Stimulated activated CD8-positive, alpha-beta memory T cell treated with anti-CD3 and anti-CD28 coated beads, Interleukin-7, amount 100 ng/mL, for 1 hour (primary cell): ENCODE results near the gene CD99L2.
A peak's percentile ranks its signal among the peaks of the same experiment; 100 is the strongest.

Source experiments
- DNase-seq, 2 donors: peaks; one replicate each; pipeline ENCODE4 v3.0.0-alpha.2; 2020; ENCODE audit warnings: low read depth in 2 of 2

The CD99L2 gene

DNA sequence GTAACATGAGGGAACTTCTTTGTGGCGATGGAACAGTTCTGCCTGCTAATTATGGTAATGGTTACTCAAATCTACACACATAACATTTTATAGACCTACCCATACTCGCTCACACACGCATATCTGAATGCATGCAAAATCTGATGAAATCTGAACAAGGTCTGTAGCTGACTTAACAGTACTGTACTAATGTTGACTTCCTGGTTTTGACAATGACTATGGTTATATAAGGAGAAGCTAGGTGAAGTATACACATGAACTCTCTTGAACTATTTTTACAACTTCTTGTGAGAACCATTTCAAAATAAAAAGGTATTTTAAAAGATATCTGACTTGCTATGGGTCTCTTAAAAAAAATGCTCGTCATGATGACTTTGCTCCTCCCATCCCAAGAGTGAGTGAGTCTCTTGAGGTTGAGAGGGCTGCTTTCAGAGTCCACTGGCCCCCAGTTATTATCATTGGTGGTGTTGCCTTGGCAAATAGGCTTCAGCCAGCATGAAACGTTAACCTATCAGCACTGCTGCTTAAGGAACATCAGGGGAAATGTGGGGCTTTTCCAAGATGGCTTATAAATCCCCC, 105.4 kb downstream of the CD99L2 start:
- no peak for DNase-seq

DNA sequence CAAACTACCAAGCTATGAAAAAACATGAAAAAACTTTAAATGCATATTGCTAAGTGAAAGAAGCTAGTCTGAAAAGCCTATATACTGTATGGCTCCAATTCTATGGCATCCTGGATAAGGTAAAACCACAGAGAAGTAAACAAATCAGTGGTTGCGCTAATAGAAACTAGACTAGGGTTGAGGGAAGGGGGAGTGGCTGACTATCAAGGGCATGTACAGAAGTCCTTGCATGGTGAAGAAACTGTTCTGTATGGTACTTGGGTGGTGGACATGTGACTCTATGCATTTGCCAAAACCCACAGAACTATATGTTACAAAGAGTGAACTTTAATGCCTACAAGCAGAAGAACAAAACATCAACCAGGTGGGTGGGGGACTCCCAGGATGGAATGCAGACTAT, 108.4 kb downstream of the CD99L2 start:
- no peak for DNase-seq

DNA sequence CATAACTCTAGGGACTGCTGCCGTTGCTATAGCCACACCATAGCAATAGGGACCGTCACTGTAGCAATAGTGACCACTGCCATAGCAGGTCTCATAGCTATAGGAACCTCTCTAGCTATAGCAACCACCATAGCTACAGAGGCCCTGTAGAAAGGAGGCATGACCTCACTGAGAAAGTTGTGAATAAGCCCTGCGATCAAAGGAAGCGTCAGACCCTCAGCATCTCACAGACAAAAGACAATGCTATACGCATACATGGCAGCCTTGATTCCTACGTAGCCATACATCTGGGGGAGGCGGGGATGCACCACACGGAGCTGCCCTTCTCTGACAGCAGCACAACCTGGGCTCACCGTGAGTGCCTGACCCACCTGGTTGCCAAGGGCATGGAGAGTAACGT, 116.8 kb downstream of the CD99L2 start:
- no peak for DNase-seq

DNA sequence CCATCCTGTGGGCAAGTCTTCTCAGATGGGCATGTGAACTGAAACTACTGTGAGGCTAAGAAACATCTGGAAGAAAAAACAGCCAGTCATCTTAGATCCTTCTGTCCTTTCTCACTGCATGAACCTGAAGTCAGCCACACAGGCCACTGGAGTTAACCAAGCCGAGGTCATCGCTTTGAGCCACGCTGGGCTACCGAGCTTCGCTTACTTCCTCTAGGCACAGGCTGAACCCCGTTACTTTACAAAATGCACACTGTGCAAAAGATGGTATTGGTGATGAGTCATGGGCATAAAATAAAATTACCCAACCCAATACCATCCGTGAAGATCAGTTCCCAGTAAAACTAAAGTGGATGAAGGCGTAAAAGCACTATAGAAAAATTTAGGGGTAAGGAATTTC, 119.1 kb downstream of the CD99L2 start:
- no peak for DNase-seq

DNA sequence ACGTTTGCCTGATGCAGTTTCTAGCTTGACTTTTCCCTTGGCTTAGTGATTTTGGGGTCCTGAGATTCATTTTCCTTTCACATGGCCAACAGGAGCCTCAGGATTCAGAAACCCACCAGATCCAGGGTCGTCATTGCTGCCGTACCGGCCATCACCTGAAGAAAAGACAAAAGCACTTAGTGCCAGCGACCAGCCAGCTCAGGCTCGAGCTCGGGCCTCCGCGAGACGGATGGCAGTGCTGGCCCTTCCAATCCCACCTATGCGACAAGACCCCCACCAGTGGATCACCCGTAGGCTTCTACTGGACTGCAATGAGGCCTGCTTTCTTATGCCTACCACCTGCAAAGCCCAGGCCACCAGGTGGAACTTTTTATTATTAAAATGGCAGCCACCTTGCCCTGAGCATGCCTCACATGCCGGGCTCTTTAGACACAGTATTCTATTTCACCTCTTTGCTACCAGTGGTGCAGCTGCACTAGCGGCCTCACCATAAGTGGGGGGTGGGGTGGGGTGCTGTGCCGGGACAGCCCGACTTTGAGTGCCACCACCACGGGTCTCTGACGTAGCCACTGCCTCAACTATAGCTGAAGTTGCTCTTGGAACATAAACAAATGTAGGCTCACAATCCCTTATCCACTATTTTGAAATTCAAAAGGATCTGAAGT, 121.0 kb downstream of the CD99L2 start:
- no peak for DNase-seq

DNA sequence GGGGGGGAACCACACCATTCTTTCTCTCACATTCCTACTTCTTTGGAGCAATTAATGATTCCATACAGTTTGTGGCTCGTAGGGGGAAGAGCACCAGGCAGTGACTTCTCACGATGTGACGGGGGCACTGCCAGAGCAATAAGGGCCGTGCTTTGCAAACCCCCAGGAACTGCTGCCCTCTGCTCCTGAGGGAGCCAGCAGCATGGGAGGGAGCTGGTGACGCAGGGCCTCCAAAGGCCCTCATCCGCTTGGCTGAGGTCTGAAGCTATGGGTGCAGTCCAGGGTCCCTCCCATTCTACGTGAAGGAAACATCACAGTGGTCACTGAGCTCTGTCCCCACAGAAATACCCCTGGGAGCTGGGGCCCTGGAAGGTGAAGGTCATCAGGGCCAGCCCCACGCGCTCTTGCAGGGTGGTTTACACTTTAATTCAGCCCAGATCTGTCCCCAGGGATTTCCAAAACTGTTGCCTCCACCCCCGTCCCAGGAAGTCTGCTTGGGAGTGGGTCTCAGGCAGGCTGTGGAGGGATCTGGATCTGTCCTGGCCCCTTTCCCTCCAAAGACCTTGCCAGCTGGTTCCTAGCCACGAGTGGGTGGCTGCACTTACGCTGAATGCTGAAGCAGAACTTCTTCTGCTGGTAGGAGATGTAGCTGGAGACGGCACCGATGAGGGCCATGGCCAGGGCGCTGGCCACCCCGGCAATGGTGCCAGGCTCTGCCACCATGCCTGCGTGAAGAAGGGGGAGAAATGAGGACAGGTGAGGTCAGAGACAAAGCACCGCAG, 122.7 kb downstream of the CD99L2 start:
- no peak for DNase-seq

DNA sequence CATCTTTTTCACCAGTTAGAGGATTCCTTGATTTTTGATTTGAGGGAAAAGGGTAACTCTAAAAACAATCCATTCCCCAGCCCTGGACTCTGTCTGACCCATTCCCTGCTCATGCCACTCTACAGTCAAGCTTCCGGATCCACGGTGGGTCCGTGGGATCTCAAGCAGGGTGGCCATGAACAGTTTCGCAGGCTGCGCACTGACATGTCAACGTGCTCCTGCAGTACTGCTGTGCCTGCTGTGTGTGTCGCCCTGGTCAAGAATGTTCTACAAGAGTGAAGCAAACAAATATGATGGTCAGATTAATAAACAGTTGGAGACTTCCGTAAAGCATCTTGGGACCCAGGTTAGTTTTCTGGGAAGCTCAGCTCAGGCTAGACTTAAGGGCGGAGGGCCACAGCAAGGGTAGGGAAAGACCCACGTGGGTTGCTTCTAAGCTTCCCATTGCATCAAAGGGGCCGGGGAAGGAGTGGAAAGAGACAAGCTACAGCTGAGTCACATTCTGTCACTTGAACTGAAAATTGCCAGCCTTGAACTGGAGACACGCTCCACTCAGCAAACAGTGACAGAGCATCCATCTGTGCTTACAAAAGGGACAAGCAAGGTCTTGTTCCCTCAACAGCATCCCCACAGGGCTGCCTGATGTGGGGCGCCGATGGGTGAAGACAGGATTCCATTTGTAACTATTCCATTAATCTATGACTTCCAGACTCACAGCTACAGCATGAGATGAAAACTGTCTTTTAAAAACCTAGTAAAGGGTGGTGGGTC, 123.5 kb downstream of the CD99L2 start:
- DNase-seq, result no peak

DNA sequence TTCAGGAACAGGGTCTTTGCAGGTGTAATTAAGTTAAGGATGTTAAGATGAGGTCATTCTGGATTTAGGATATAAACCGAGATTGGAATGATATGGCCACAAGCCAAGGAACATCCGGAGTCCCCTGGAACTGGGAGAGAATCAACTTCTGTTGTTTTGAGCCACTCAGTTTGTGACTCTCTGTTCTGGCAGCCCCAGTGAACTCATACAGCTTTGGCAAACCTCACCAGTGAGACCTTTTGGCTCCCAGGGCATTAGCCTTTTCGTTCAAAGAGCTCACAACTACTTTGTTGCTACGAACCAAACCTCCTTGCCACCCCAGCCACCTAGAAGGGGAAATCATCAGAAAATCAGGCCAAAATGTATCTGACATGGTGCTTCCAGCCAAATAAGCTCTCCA, 124.8 kb downstream of the CD99L2 start:
- no peak for DNase-seq

DNA sequence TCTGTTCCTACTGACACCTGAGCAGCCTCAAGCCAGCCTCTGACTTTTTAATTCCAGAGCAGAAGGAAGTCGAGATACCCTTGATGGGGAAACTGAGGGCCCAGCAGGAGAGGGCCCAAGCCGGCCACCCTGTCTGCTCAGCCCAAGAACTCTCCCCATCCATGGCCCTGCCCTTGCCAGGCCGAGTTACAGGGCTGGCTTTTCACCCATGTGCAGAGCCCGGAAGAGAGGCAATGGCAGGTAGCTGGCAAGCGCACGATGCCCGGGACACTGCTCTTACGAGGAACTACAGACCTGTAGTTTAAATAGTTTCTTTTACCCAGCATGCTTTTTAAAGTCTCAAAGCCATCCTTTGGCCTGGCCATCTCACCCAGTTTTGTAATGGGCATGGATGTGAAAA, 125.4 kb downstream of the CD99L2 start:
- DNase-seq, result no peak

DNA sequence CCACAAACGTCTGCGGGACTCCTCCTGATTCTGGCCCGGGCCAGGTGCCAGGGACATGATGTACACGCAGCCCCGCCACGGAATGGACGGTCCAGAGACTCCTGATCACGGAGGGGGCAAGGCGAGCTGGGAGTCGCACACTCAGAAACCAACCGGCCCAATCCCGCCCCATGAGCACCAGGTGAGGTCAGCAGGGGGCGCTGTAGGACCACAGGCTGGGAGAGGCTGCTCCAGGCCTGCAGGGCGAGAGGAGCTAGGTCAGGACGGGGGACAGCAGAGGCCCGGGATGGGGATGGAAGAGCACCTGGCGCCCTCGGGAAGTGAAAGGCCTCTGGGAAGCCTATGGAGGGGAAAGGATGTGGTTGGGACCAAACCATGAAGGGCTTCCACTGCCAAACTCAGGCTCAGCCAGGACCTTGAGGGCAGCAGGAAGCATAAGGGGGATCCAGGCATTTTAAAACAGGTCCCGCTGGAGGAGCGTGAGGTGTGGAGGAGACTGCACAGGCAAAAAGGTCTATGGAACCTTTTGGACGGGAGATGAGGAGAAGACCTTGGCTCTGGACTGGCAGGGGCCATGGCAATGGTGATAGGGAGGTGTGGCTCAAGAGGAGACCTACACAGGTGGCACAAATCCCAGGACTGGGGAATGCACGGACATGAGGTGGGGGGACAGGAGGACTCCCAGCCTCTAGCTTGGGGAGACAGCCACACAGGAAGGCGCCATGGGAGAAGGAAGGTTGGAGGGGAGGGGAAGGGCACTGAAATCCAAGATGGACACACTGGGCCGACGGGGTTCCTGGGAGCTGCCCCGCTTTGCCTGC, 126.1 kb downstream of the CD99L2 start:
- DNase-seq, result peak; percentile 34 to 45

DNA sequence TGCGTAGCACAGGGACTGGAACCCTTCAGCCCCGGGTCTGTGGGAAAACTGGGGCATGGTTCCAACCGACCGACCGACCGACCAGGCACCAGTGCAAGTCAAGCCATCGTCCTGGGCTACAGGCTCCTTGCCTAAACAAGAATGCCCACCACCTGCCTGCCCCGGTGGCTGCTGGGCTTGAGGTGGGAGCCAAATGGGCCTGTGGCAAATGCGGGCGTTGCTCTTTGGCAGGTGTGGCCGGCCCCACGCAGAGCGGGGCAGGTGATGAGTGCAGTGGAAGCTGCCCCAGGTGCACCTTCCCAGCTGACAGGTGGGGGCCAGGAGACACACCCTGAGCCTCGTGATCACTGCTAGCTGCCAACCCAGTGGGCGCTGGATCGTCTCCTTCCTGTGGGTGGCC, 127.4 kb downstream of the CD99L2 start:
- DNase-seq, result no peak

DNA sequence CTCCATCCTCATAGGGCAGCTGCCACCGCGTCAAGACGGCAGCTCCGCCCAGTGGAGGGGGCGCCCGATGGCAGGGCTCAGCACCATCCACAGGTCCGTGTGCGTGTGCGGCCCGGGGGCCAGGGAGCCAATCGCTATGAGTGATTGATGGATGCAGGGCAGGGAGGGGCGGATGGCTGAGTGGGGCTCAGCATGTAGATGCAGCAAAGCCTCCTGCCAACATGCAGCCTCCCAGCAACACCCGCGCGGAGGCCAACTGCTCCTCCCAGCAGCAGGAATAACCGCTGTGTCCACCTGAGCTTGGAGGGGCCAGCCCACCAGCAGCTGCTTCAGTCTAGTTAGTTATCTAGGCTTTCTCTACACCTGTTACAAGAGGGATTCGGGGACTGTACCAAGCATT, 127.8 kb downstream of the CD99L2 start:
- DNase-seq, result no peak

DNA sequence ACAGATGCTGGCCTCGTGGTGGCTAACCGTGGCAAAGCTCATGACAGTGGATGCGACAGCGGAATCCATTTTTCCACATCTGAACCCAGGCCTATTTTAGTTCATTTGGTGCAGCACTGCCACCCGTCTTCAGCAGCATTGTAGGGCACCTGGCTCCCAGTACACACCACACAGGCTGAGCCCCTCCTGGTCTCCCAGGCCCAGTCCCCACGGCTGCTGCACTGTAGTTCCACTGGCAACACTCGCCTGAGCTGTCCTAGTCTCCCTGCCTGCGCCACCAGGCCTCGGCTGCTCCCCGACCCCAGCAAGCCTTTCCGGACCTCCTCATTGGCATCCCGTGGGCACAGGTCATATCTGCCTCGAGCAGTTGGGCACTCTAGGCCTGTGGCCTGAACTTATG, 129.1 kb downstream of the CD99L2 start:
- no peak for DNase-seq

DNA sequence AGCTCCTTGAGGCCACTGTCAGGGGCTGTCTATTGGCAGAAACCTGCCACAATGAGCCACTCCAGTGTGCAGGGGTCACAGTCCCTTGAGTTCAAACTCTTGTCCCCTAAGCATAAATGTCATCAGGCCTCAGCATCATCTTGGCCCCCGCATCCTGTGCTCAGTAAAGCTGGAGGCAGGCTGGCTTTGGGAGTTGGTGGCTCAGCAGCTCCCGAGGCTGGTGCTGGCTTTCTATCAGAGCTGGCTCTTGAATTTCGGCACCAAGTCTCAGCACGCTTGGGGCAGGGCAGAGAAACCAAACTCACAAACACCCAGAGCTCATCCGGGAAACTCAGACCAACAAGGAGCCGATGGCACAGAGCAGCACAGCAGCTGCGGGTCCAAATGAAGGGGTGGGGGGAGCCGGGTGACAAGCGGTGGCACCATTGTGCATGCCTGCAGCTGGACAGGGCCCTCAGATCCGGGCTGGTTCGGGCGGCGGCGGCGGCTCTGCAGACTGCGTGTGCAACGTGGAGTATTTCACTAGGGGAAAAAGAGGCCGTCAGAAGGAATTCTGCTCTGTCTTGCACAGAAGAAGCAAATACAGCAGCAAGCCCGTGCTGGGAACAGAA, 129.8 kb downstream of the CD99L2 start:
- DNase-seq, result no peak

DNA sequence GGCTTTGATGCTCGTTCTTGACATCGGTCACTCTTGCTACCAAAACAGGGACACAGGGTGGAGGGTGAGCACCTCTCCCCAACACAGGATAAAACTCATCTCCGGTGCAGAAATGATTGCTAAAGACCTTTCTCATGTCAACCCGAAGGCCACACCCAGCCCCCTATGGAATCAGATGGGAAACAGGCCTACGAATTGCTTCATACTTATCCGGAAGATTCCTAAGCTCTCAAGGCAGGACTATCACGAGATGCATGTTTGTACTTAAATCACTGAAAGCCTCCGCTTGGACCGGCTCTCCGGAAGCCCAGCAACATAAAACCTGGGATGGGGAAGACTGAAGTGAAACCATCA, 130.4 kb downstream of the CD99L2 start:
- DNase-seq, result no peak

DNA sequence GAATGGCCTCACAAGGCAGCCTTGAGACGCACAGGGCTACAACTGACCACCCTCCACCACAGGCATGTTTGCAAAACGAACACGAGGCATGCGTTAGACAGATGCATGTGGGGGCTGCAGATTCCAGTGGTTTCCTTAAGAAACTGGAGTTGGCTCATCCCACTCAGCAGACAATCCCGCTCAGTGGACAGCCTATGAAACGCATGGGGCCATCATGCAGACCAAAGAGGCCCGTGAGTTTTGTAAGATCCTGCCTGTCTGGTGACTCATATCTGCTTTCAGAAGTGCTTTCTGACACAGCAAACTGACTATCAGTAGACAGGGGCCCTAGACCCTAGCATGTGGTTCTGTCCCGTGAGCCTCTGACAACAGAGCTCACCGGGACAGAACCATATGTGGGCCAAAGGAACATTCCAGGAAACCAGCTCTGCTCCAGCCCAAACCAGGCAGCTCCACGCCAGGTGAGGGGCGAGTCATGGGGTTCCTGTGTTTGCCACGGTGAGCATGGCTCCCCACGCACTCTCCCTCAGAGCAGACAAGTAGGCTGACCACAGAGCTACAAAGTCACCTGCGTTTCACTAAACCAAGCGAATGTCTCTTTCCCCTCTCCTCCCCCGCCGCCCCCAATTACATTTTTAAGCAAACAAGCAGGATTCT, 130.9 kb downstream of the CD99L2 start:
- no peak for DNase-seq

DNA sequence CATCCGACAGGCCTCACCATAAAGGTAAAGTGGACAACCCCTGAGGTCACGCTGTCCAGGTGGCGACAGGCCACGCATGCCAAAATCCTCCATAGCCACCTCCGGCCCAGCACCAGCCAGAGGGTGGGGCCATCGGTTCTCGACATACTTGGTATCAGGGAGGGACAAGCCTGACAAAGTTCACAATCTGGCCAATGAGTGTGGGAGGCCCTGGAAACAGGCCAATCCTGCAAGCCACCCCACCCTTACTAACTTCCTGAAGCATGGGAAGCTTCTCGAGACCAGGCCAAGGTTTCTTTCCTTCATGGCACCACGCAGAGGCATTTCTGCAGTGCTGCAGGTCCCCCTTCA, 131.4 kb downstream of the CD99L2 start:
- no peak for DNase-seq

DNA sequence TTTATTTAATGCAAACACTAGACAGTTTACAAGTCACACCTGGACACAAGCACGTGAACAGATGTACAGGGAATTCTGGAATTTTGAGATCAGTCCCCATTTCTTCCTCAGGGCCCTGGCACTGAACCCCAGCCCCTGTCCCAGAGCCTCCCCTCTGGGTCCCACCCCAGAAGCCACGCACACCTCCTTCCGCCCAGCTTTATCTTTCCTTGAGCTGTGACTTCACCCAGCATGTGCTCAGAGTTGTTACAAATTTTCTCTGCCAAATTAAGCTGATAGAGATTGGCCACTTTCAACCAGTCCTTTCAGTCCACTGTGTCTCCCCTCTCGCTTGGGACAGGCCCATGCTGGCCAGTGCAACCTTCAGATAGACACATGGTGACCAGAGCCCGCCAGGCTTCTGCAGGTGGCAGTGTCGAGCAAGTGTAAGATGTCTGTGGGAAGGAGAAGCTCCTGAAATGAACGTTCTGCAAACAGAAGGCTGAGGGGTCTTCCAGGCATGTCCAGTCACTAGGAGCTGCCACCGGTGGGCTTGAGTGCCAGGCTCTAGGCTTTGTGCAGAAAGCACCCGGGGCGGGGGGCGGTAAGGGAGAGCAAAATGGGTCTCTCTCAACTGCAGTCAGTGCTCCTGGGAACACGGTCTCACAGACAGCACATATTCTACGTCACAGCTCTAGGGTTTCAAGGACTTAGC, 132.0 kb downstream of the CD99L2 start:
- no peak for DNase-seq

DNA sequence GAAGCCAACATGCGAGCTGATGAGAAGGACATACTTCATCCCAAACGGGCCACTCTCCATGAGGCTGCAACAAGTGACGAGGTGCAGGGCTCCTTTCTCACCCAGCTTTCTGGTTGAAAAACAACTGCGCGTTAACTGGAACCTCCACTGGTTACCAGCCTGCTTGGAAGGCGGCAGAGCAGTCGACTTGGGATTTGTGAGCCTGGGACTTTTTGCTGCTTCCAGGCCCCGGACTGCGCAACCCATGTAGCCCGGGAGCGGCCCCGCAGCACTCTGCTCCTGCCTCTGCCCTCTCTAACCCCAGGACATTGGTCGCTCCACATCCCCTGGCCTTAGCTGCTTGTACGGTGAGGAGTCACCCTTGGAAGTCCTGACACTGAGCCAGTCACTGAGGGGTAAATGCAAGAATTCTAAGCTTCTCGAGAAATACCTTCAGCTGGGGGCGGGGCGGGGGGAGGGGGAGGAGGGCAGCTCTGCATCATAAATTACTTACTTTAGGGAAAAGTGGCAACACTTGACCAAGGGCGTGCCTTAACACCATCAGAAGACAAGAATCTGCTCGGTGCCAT, 132.6 kb downstream of the CD99L2 start:
- no peak for DNase-seq

DNA sequence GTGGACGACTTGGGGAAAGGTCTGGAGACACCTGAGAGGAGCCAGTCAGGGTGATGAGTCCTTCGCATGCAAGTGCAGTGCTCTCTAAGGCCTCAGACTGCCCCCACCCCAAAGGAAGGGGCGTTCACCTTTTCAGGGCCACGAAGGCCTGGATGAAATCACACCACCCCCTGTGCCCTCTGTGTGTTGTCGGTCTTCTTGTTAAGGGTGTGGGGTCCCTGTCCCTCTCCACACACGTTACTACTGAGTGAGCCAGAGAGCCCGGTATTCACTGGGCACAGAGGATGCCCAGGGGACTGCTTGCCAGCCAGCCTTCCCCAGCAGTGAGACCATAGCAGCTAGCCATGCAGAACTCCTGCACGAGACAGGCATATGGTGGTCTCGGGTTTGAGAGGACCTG, 133.2 kb downstream of the CD99L2 start:
- DNase-seq, result no peak
